ENCODE data around the gene SLC35F6.

DNA sequence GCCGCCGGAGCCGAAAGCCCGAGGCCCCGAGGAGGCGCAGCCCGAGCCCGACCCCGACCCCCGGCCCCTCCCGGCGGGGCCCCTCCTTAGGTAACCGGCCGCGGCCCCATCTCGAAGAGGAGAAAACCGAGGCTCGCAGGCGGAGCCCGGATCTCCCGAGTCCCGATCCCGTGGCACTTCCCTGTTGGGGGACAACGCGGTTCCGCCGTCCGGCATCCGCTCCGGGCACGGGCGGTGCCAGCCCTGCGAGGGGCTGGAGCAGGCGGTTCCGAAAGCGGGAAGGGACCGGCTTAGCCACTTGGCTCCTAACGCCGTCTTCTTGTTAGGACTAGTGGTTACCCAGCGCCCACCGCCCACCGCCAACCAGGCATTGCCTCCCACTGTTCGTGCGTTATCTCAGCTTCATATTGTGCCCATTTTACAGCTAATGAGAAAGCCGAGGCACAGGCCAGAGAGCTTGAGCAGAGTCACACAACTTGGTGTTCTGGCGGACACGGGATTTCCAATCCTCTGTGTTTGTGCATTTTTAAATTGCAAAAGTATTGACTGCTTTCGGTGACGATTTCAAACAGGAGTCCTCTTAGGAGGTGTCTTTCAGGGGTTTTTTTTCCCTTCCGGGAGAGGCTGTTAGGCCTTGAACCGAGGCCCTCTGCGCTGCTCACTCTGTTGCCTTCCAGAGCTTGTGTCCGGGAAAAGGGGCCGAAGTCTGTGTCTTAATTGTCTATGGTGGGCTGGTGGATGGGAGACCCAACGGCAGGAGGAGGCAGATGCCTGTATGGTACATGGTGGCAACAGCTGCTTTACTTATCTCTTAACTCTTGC, 22.3 kb downstream of the SLC35F6 start:
- TF ChIP-seq RFX1 (IDR thresholded peaks at IDR 0.05): no peak
- no peak for TF ChIP-seq CCNT2 (IDR thresholded peaks at IDR 0.05; ENCODE audit: borderline replicate concordance, extremely low read depth, insufficient read length, low read depth, low read length)
- TF ChIP-seq SETDB1 (IDR thresholded peaks at IDR 0.05; ENCODE audit: low read length): no peak
- TF ChIP-seq EZH2 (IDR thresholded peaks at IDR 0.05; ENCODE audit: borderline replicate concordance, low read depth, low read length): no peak
- no peak for TF ChIP-seq ZNF512 (tag; IDR thresholded peaks at IDR 0.05)
- no peak for TF ChIP-seq USF1 (CRISPR knock-in tag; IDR thresholded peaks at IDR 0.05)
- TF ChIP-seq NR1H2 (CRISPR knock-in tag; IDR thresholded peaks at IDR 0.05): no peak; the same call in 1 of the 2 replicates
- TF ChIP-seq NRF1 (conservative IDR thresholded peaks at IDR 0.05 in 1 of 2, IDR thresholded peaks at IDR 0.05 in 1 of 2): no peak; a peak in 1 of 4 replicates
- TF ChIP-seq ZNF24 (IDR thresholded peaks at IDR 0.05): no peak
- TF ChIP-seq CTCF (IDR thresholded peaks at IDR 0.05 in 2 of 3, conservative IDR thresholded peaks at IDR 0.05 in 1 of 3; ENCODE audit: insufficient read depth in 2 of 3, low read depth in 1 of 3, low read length in 3 of 3): no peak

Measured in K562 (cell line).